GM18951 (cell line): ENCODE measurements around the gene SREK1.
"Not testable (repeated sequence)": the region's sequence is repeated elsewhere in the genome, so short reads cannot be mapped to it uniquely, and the experiment has no call there.

Experiments used
- POLR2A ChIP-seq: IDR thresholded peaks from 4 replicates; pipeline ENCODE4 v1.6.1; 2011; ENCODE audit warnings: mild to moderate bottlenecking; ENCODE audit not compliant: insufficient read length, insufficient read depth; ENCODE audit errors: extremely low read depth
- in situ Hi-C: fragments of 300-500 bp; cut with MboI; formaldehyde crosslinking; loops from one replicate; pipeline ENCODE4 v1.12.0; 2022; ENCODE audit warnings: low sequenced_read_pairs, mixed read lengths, inconsistent platforms; ENCODE audit not compliant: unreplicated experiment

Gene SREK1

GRCh38 chr5:66207800-66208561 lies 63.9 kb downstream of the SREK1 start:
- no peak for TF ChIP-seq POLR2A
- in situ Hi-C loops, result no loop called here

- in situ Hi-C loops, result no loop called here
- TF ChIP-seq POLR2A, result no peak
Measured at GRCh38 chr5:66209350-66209749, 65.2 kb downstream of the SREK1 start.

GRCh38 chr5:66209794-66210193 lies 65.7 kb downstream of the SREK1 start:
- no peak for TF ChIP-seq POLR2A
- in situ Hi-C loops, result no loop called here

- no peak for TF ChIP-seq POLR2A
- in situ Hi-C loops, result no loop called here
Measured at GRCh38 chr5:66213533-66213932, 69.4 kb downstream of the SREK1 start.

- in situ Hi-C loops, result no loop called here
- no peak for TF ChIP-seq POLR2A
Measured at GRCh38 chr5:66222455-66222854, 78.4 kb downstream of the SREK1 start.

GRCh38 chr5:66222896-66223295 lies 78.8 kb downstream of the SREK1 start:
- in situ Hi-C loops, result not testable (repeated sequence)

GRCh38 chr5:66223637-66224036 lies 79.5 kb downstream of the SREK1 start:
- TF ChIP-seq POLR2A, result no peak
- in situ Hi-C loops, result no loop called here

GRCh38 chr5:66224274-66224673 lies 80.2 kb downstream of the SREK1 start:
- in situ Hi-C loops, result no loop called here
- TF ChIP-seq POLR2A, result no peak

GRCh38 chr5:66224773-66225553 lies 80.9 kb downstream of the SREK1 start:
- in situ Hi-C loops, result no loop called here
- no peak for TF ChIP-seq POLR2A

- no peak for TF ChIP-seq POLR2A
- in situ Hi-C loops, result no loop called here
Measured at GRCh38 chr5:66230551-66230950, 86.5 kb downstream of the SREK1 start.

GRCh38 chr5:66231508-66231907 lies 87.4 kb downstream of the SREK1 start:
- no peak for TF ChIP-seq POLR2A
- in situ Hi-C loops, result no loop called here

GRCh38 chr5:66232275-66232674 lies 88.2 kb downstream of the SREK1 start:
- no peak for TF ChIP-seq POLR2A
- in situ Hi-C loops, result no loop called here

GRCh38 chr5:66232706-66233445 lies 88.8 kb downstream of the SREK1 start:
- in situ Hi-C loops, result no loop called here
- TF ChIP-seq POLR2A, result no peak
